ENCODE results near the gene TTLL9. TPM values are rescaled to one million over a fixed set of nuclear protein-coding genes. Genes with fewer than 3 reads are reported as not detected.
"Not testable (repeated sequence)": the region's sequence is repeated elsewhere in the genome, so short reads cannot be mapped to it uniquely, and the experiment has no call there.

Gene TTLL9
- total RNA-seq, 2 donors from 2014 or later: not detected

- H3K9me3 ChIP-seq (ENCODE audit: control insufficient read depth, low read length, poor library complexity, severe bottlenecking); H3K36me3 Mint-ChIP-seq (ENCODE audit: low read depth); H3K27ac Mint-ChIP-seq; ATAC-seq; H3K4me3 Mint-ChIP-seq; DNase-seq; H3K4me1 Mint-ChIP-seq: not testable (repeated sequence)
- peaks cover 39% of the 10 kb centered on the region for H3K27me3 Mint-ChIP-seq
Observed at GRCh38 chr20:31929631-31930030, 59.2 kb downstream of the TTLL9 start.

GRCh38 chr20:31930779-31931178 lies 60.3 kb downstream of the TTLL9 start:
- DNase-seq (no peak), ATAC-seq (no peak)
- H3K36me3 Mint-ChIP-seq (ENCODE audit: low read depth): no peaks in the 10 kb centered on the region
- H3K27ac Mint-ChIP-seq: peak overlapping the region; percentile 63
- H3K9me3 ChIP-seq (ENCODE audit: control insufficient read depth, low read length, poor library complexity, severe bottlenecking): no peaks in the 10 kb centered on the region
- H3K4me1 Mint-ChIP-seq: no peaks in the 10 kb centered on the region
- no peak overlapping the region for H3K4me3 Mint-ChIP-seq
- peaks cover 28% of the 10 kb centered on the region for H3K27me3 Mint-ChIP-seq

- H3K4me1 Mint-ChIP-seq: no peaks in the 10 kb centered on the region
- DNase-seq (no peak), ATAC-seq (no peak)
- H3K27ac Mint-ChIP-seq: no peak overlapping the region
- H3K36me3 Mint-ChIP-seq (ENCODE audit: low read depth): no peaks in the 10 kb centered on the region
- peaks cover 18% of the 10 kb centered on the region for H3K27me3 Mint-ChIP-seq
- H3K9me3 ChIP-seq (ENCODE audit: control insufficient read depth, low read length, poor library complexity, severe bottlenecking): no peaks in the 10 kb centered on the region
- H3K4me3 Mint-ChIP-seq: no peak overlapping the region
Observed at GRCh38 chr20:31933698-31934097, 63.3 kb downstream of the TTLL9 start.

- ATAC-seq: no peak
- Mint-ChIP-seq H3K4me3 (no peak overlapping the region), H3K27ac (no peak overlapping the region), H3K27me3 (peaks cover 14% of the 10 kb centered on the region), H3K4me1 (no peaks in the 10 kb centered on the region), H3K36me3 (ENCODE audit: low read depth) (no peaks in the 10 kb centered on the region)
- no peaks in the 10 kb centered on the region for H3K9me3 ChIP-seq (ENCODE audit: control insufficient read depth, low read length, poor library complexity, severe bottlenecking)
- no peak for DNase-seq
Observed at GRCh38 chr20:31934491-31934890, 64.1 kb downstream of the TTLL9 start.

GRCh38 chr20:31934968-31935764 lies 64.7 kb downstream of the TTLL9 start:
- Mint-ChIP-seq H3K36me3 (ENCODE audit: low read depth) (no peaks in the 10 kb centered on the region), H3K27ac (no peak overlapping the region), H3K27me3 (peaks cover 14% of the 10 kb centered on the region), H3K4me1 (no peaks in the 10 kb centered on the region), H3K4me3 (no peak overlapping the region)
- ATAC-seq (no peak), DNase-seq (no peak)
- no peaks in the 10 kb centered on the region for H3K9me3 ChIP-seq (ENCODE audit: control insufficient read depth, low read length, poor library complexity, severe bottlenecking)

GRCh38 chr20:31936420-31936819 lies 66.0 kb downstream of the TTLL9 start:
- Mint-ChIP-seq H3K4me3 (no peak overlapping the region), H3K27me3 (peaks cover 2% of the 10 kb centered on the region), H3K4me1 (no peaks in the 10 kb centered on the region), H3K27ac (no peak overlapping the region), H3K36me3 (ENCODE audit: low read depth) (no peaks in the 10 kb centered on the region)
- DNase-seq (no peak), ATAC-seq (no peak)
- H3K9me3 ChIP-seq (ENCODE audit: control insufficient read depth, low read length, poor library complexity, severe bottlenecking): no peaks in the 10 kb centered on the region

- DNase-seq (no peak), ATAC-seq (no peak)
- Mint-ChIP-seq H3K36me3 (ENCODE audit: low read depth) (no peaks in the 10 kb centered on the region), H3K4me1 (peaks cover 2% of the 10 kb centered on the region), H3K27ac (no peak overlapping the region), H3K27me3 (no peaks in the 10 kb centered on the region), H3K4me3 (no peak overlapping the region)
- H3K9me3 ChIP-seq (ENCODE audit: control insufficient read depth, low read length, poor library complexity, severe bottlenecking): no peaks in the 10 kb centered on the region
Observed at GRCh38 chr20:31937820-31938219, 67.4 kb downstream of the TTLL9 start.

- H3K9me3 ChIP-seq (ENCODE audit: control insufficient read depth, low read length, poor library complexity, severe bottlenecking): no peaks in the 10 kb centered on the region
- DNase-seq: no peak
- no peaks in the 10 kb centered on the region for H3K36me3 Mint-ChIP-seq (ENCODE audit: low read depth)
- H3K27me3 Mint-ChIP-seq: no peaks in the 10 kb centered on the region
- H3K4me1 Mint-ChIP-seq: peaks cover 2% of the 10 kb centered on the region
- no peak overlapping the region for H3K27ac Mint-ChIP-seq
- no peak for ATAC-seq
- no peak overlapping the region for H3K4me3 Mint-ChIP-seq
Observed at GRCh38 chr20:31939661-31940060, 69.2 kb downstream of the TTLL9 start.

- no peak for ATAC-seq
- H3K4me3 Mint-ChIP-seq: no peak overlapping the region
- no peaks in the 10 kb centered on the region for H3K9me3 ChIP-seq (ENCODE audit: control insufficient read depth, low read length, poor library complexity, severe bottlenecking)
- H3K36me3 Mint-ChIP-seq (ENCODE audit: low read depth): no peaks in the 10 kb centered on the region
- H3K4me1 Mint-ChIP-seq: peaks cover 2% of the 10 kb centered on the region
- no peak overlapping the region for H3K27ac Mint-ChIP-seq
- no peak for DNase-seq
- no peaks in the 10 kb centered on the region for H3K27me3 Mint-ChIP-seq
Observed at GRCh38 chr20:31943052-31943471, 72.6 kb downstream of the TTLL9 start.

- ATAC-seq (no peak), DNase-seq (no peak)
- Mint-ChIP-seq H3K4me1 (peaks cover 12% of the 10 kb centered on the region), H3K4me3 (no peak overlapping the region), H3K36me3 (ENCODE audit: low read depth) (peaks cover 8% of the 10 kb centered on the region), H3K27ac (no peak overlapping the region), H3K27me3 (no peaks in the 10 kb centered on the region)
- H3K9me3 ChIP-seq (ENCODE audit: control insufficient read depth, low read length, poor library complexity, severe bottlenecking): no peaks in the 10 kb centered on the region
Observed at GRCh38 chr20:31945319-31945718, 74.9 kb downstream of the TTLL9 start.

GRCh38 chr20:31945785-31946184 lies 75.4 kb downstream of the TTLL9 start:
- ATAC-seq: no peak
- Mint-ChIP-seq H3K4me1 (peaks cover 14% of the 10 kb centered on the region), H3K27ac (no peak overlapping the region), H3K36me3 (ENCODE audit: low read depth) (peaks cover 8% of the 10 kb centered on the region), H3K27me3 (no peaks in the 10 kb centered on the region), H3K4me3 (no peak overlapping the region)
- no peak for DNase-seq
- no peaks in the 10 kb centered on the region for H3K9me3 ChIP-seq (ENCODE audit: control insufficient read depth, low read length, poor library complexity, severe bottlenecking)

GRCh38 chr20:31948008-31948407 lies 77.6 kb downstream of the TTLL9 start:
- Mint-ChIP-seq H3K27me3 (no peaks in the 10 kb centered on the region), H3K27ac (no peak overlapping the region), H3K36me3 (ENCODE audit: low read depth) (peaks cover 10% of the 10 kb centered on the region), H3K4me1 (peaks cover 24% of the 10 kb centered on the region), H3K4me3 (no peak overlapping the region)
- ATAC-seq (no peak), DNase-seq (no peak)
- H3K9me3 ChIP-seq (ENCODE audit: control insufficient read depth, low read length, poor library complexity, severe bottlenecking): no peaks in the 10 kb centered on the region

GRCh38 chr20:31949877-31950646 lies 79.6 kb downstream of the TTLL9 start:
- H3K36me3 Mint-ChIP-seq (ENCODE audit: low read depth): peaks cover 10% of the 10 kb centered on the region

More at GRCh38 chr20:31949877-31950646, 79.6 kb downstream of the TTLL9 start:
- peak overlapping the region; percentile 99 for H3K4me3 Mint-ChIP-seq
- H3K4me1 Mint-ChIP-seq: peaks cover 26% of the 10 kb centered on the region
- no peak for ATAC-seq
- peaks cover 10% of the 10 kb centered on the region for H3K27me3 Mint-ChIP-seq
- peak overlapping the region; percentile 96 for H3K27ac Mint-ChIP-seq
- DNase-seq: no peak
- no peaks in the 10 kb centered on the region for H3K9me3 ChIP-seq (ENCODE audit: control insufficient read depth, low read length, poor library complexity, severe bottlenecking)

Data from T-helper 17 cell (primary cell).